HepG2 (cell line): ENCODE measurements around the gene TASOR2. TPM values are rescaled to one million over a fixed set of nuclear protein-coding genes. Genes with fewer than 3 reads are reported as not detected.

Source experiments
- ATAC-seq: fragments of 200-7000 bp; cut with Tn5 transposase; 3 replicates; pipeline ENCODE4 v1.9.1; 2020; ENCODE audit warnings: mild to moderate bottlenecking, moderate library complexity
- BruUV-seq: library from RNA; stranded (reverse); fragments of 400-500 nt; replicated peaks from 2 replicates; lab custom pipeline; 2021; lab: Mats Ljungman, UMichigan
- CTCF ChIA-PET: fragments of 300-600 bp; formaldehyde crosslinking; extraction: SDS; loops from one replicate; lab custom pipeline; 2021; ENCODE audit warnings: low total read pairs, inconsistent platforms, low intra/inter-chr PET ratio; lab: Yijun Ruan, JAX
- POLR2A ChIA-PET: fragments of 350-600 bp; sonication (Branson Sonifier 250); formaldehyde crosslinking; loops from one replicate; lab custom pipeline; 2020; ENCODE audit warnings: antibody characterized with exemption, inconsistent platforms; lab: Yijun Ruan, JAX
- DNase-seq: peaks from one replicate; pipeline ENCODE4 v3.0.0-alpha.2; 2015; ENCODE audit warnings: low spot score
- FAIRE-seq: peaks from 3 replicates; lab custom pipeline; 2011; peaks lifted over from hg19 to GRCh38; lab: Jason Lieb, UNC
- H2AFZ ChIP-seq: one replicate; pipeline ENCODE4 v1.6.1; 2011; ENCODE audit warnings: low read length, inconsistent platforms
- H3K27ac ChIP-seq: fragments of 300-600 bp; 3 replicates; pipeline ENCODE4 v1.8.0; 2011; ENCODE audit warnings: mixed run types, mild to moderate bottlenecking, mixed read lengths, low read length, inconsistent platforms; ENCODE audit not compliant: insufficient read depth; ENCODE audit errors: extremely low read length
- H3K27me3 ChIP-seq, 2 experiments: fragments of 200-600 bp in 1 of 2; 2 replicates in 1 of 2; 3 replicates in 1 of 2; pipeline versions ENCODE4 v1.6.0 to v1.8.0; 2011; ENCODE audit warnings: low read length in 2 of 2, mild to moderate bottlenecking in 2 of 2, moderate library complexity in 2 of 2, inconsistent platforms in 1 of 2; ENCODE audit not compliant: insufficient read depth in 2 of 2, control insufficient read depth in 1 of 2
- H3K36me3 ChIP-seq, 2 experiments: fragments of 200-600 bp in 1 of 2; replicated peaks in 1 of 2; 2 replicates in 1 of 2; 3 replicates in 1 of 2; pipeline versions ENCODE4 v1.5.1 to v1.8.0; 2011; ENCODE audit warnings: low read length in 2 of 2, inconsistent platforms in 1 of 2; ENCODE audit not compliant: insufficient read depth in 2 of 2, control insufficient read depth in 1 of 2
- H3K4me1 ChIP-seq: 2 replicates; pipeline ENCODE4 v1.5.1; 2012; ENCODE audit warnings: low read length, inconsistent platforms; ENCODE audit not compliant: insufficient read depth
- H3K4me2 ChIP-seq: 2 replicates; pipeline ENCODE4 v1.6.0; 2011; ENCODE audit warnings: low read depth, low read length, inconsistent platforms
- H3K4me3 ChIP-seq, 3 experiments: fragments of 200-600 bp in 1 of 3; sonication (generic), shearing (Covaris generic) in 1 of 3; replicated peaks in 1 of 3; 2 replicates each; pipeline ENCODE4 v1.5.1; 2011 to 2016; ENCODE audit warnings: low read length in 3 of 3, inconsistent platforms in 2 of 3, low read depth in 2 of 3, mild to moderate bottlenecking in 2 of 3, control low read depth in 1 of 3, mixed read lengths in 1 of 3; ENCODE audit not compliant: insufficient read depth in 1 of 3
- H3K79me2 ChIP-seq: one replicate; pipeline ENCODE4 v1.6.1; 2011; ENCODE audit warnings: low read length, inconsistent platforms; ENCODE audit not compliant: insufficient read depth
- H3K9ac ChIP-seq: 2 replicates; pipeline ENCODE4 v1.6.0; 2011; ENCODE audit warnings: mild to moderate bottlenecking, low read depth, low read length, inconsistent platforms; ENCODE audit not compliant: insufficient read depth
- H3K9me3 ChIP-seq: 2 replicates; pipeline ENCODE4 v1.5.1; 2012; ENCODE audit warnings: mild to moderate bottlenecking, low read length
- H4K20me1 ChIP-seq: 2 replicates; pipeline ENCODE4 v1.6.0; 2011; ENCODE audit warnings: inconsistent platforms, mild to moderate bottlenecking, low read length, moderate library complexity; ENCODE audit not compliant: insufficient read depth
- EP300 ChIP-seq, 3 experiments: sonication (generic) in 1 of 3; formaldehyde crosslinking in 1 of 3; IDR thresholded peaks; 2 replicates each; pipeline versions ENCODE4 v1.5.1 to v1.6.1; 2011 to 2020; ENCODE audit warnings: low read depth in 2 of 3, low read length in 2 of 3, borderline replicate concordance in 1 of 3, improper control_type of control experiment in 1 of 3, mild to moderate bottlenecking in 1 of 3, missing genetic modification reagents in 1 of 3, moderate library complexity in 1 of 3
- FOXA1 ChIP-seq, 2 experiments: fragments of 450-650 bp in 1 of 2; sonication (generic) in 1 of 2; formaldehyde crosslinking in 1 of 2; IDR thresholded peaks; 2 replicates each; pipeline versions ENCODE4 v1.4.0 to v1.6.1; 2016 to 2020; ENCODE audit warnings: missing genetic modification reagents in 1 of 2
- FOXA3 ChIP-seq: IDR thresholded peaks from 2 replicates; pipeline ENCODE4 v1.6.1; 2016; ENCODE audit warnings: missing genetic modification reagents, missing compliant biosample characterization
- FOXO1 ChIP-seq: sonication (generic); formaldehyde crosslinking; IDR thresholded peaks from 2 replicates; pipeline ENCODE4 v1.4.0; 2020; ENCODE audit warnings: missing genetic modification reagents
- FOXP1 ChIP-seq, 2 experiments: fragments of 450-650 bp in 1 of 2; IDR thresholded peaks; 2 replicates each; pipeline ENCODE4 v1.6.1; 2017 to 2018; ENCODE audit warnings: antibody characterized with exemption in 1 of 2
- GATAD2A ChIP-seq: IDR thresholded peaks from 2 replicates; pipeline ENCODE4 v1.6.1; 2016
- MXI1 ChIP-seq: IDR thresholded peaks from 3 replicates; pipeline ENCODE4 v1.6.1; 2012; ENCODE audit warnings: low read depth, low read length, inconsistent platforms, borderline replicate concordance
- NFKBIZ ChIP-seq: IDR thresholded peaks from 2 replicates; pipeline ENCODE4 v1.6.1; 2018; ENCODE audit warnings: missing genetic modification reagents, missing compliant biosample characterization
- RERE ChIP-seq: IDR thresholded peaks from 2 replicates; pipeline ENCODE4 v1.6.1; 2016; ENCODE audit warnings: low read depth, missing genetic modification reagents, missing compliant biosample characterization
- SAP130 ChIP-seq: IDR thresholded peaks from 2 replicates; pipeline ENCODE4 v1.6.1; 2016; ENCODE audit warnings: low read depth
- ZNF441 ChIP-seq: sonication (generic); formaldehyde crosslinking; IDR thresholded peaks from 2 replicates; pipeline ENCODE4 v1.7.0; 2021; ENCODE audit warnings: missing genetic modification reagents, borderline replicate concordance
- WGBS: methylation state at CpG from one replicate; pipeline ENCODE4 v1.1.6; 2017; ENCODE audit warnings: low lambda C conversion rate; 5-methylcytosine and 5-hydroxymethylcytosine counted together
- in situ Hi-C: cut with HindIII; loops from 2 replicates; pipeline ENCODE4 v1.10.0; 2017; ENCODE audit warnings: low pct_unique_long_range_greater_than_20kb; ENCODE audit not compliant: extremely low pct_ligation_motif_present
- intact Hi-C: fragments of 100-400 bp; cut with micrococcal nuclease; formaldehyde crosslinking; loops from one replicate; pipeline ENCODE4 v1.10.0; 2022; ENCODE audit not compliant: unreplicated experiment
- polyA plus RNA-seq, 8 experiments: library from polyadenylated mRNA; depleted of rRNA in 3 of 8; stranded (reverse) in 7 of 8; unstranded in 1 of 8; fragments of >200 nt; fragmentation: Illumina TruSeq in 4 of 8; extraction: Trizol in 4 of 8; gene quantifications; 2 replicates each; pipeline versions ENCODE4 v1.2.1 to v1.2.3, GENCODE V29; 2011 to 2016; ENCODE audit warnings: low read depth in 4 of 8, missing spikeins in 1 of 8, mixed read lengths in 1 of 8; ENCODE audit not compliant: insufficient read depth in 1 of 8
- total RNA-seq, 5 experiments: library from RNA; depleted of rRNA; stranded (reverse); fragments of >200 nt; fragmentation: Illumina TruSeq; extraction: Trizol; gene quantifications; 2 replicates each; pipeline ENCODE4 v1.2.3, GENCODE V29; 2016; ENCODE audit warnings: low read depth in 1 of 5
- TF ChIP-seq, protein P1 (sequence below): IDR thresholded peaks from 2 replicates; pipeline ENCODE4 v1.6.1; 2012; ENCODE audit warnings: low read depth, low read length, improper control_type of control experiment
- TF ChIP-seq, protein P2 (sequence below): IDR thresholded peaks from 2 replicates; pipeline ENCODE4 v1.4.0; 2020; ENCODE audit warnings: mild to moderate bottlenecking, missing genetic modification reagents

Gene TASOR2
- total and polyA plus RNA-seq, 2 of the 13 experiments (the other 11 are each of a cell fraction or from before 2014, with no cell fraction given) = 24.2 to 55.3 TPM

DNA sequence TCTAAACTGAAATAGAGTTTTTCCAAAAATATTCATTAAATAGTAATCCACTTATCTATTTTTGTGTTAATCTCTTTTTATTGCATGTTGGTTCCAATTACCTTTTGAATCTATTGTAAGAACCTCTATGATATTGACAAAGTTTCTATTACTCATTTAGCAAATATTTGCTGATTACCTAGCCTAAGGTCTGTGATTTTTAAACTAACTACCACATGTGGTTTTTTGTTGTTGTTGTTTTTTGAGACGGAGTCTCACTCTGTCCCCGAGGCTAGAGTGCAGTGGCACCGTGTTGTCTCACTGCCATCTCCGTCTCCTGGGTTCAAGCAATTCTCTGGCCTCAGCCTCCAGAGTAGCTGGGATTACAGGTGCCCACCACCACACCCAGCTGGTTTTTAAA, 16.2 kb upstream of the TASOR2 start:
- H3K79me2 ChIP-seq = peaks cover 7% of the 10 kb centered on the region
- FAIRE-seq (no peak), ATAC-seq (no peak), DNase-seq (no peak)
- H3K36me3 ChIP-seq = no peaks in the 10 kb centered on the region
- in situ Hi-C loops (no loop called here), intact Hi-C loops (loop anchor here (5.0 kb wide), 1 partner anchor 36 kb away; no protein-coding TSS in a partner anchor)
- no peaks in the 10 kb centered on the region for H3K9me3 ChIP-seq
- H3K27me3 ChIP-seq = peaks cover 0 to 15% of the 10 kb centered on the region in 2 experiments; a peak in 1 of 5 replicates
- no peak overlapping the region for H2AFZ ChIP-seq
- POLR2A ChIA-PET = no interaction called here
- H3K4me2 ChIP-seq = no peak overlapping the region
- BruUV-seq = no TSS peak
- no peak overlapping the region for H3K27ac ChIP-seq
- H3K4me1 ChIP-seq = peaks cover 46% of the 10 kb centered on the region
- CTCF ChIA-PET = no interaction called here
- no peaks in the 10 kb centered on the region for H4K20me1 ChIP-seq
- H3K4me3 ChIP-seq = no peak overlapping the region
- WGBS = 10% methylated on average over 4 of the region's 4 CpGs
- H3K9ac ChIP-seq = no peak overlapping the region
- TF ChIP-seq, protein P1, sequence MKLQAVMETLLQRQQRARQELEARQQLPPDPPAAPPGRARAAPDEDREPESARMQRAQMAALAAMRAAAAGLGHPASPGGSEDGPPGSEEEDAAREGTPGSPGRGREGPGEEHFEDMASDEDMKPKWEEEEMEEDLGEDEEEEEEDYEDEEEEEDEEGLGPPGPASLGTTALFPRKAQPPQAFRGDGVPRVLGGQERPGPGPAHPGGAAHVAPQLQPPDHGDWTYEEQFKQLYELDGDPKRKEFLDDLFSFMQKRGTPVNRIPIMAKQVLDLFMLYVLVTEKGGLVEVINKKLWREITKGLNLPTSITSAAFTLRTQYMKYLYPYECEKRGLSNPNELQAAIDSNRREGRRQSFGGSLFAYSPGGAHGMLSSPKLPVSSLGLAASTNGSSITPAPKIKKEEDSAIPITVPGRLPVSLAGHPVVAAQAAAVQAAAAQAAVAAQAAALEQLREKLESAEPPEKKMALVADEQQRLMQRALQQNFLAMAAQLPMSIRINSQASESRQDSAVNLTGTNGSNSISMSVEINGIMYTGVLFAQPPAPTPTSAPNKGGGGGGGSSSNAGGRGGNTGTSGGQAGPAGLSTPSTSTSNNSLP = 0 out of 2 replicates have a peak, but pooled peaks have one; percentile 53
- TF ChIP-seq, protein P2, sequence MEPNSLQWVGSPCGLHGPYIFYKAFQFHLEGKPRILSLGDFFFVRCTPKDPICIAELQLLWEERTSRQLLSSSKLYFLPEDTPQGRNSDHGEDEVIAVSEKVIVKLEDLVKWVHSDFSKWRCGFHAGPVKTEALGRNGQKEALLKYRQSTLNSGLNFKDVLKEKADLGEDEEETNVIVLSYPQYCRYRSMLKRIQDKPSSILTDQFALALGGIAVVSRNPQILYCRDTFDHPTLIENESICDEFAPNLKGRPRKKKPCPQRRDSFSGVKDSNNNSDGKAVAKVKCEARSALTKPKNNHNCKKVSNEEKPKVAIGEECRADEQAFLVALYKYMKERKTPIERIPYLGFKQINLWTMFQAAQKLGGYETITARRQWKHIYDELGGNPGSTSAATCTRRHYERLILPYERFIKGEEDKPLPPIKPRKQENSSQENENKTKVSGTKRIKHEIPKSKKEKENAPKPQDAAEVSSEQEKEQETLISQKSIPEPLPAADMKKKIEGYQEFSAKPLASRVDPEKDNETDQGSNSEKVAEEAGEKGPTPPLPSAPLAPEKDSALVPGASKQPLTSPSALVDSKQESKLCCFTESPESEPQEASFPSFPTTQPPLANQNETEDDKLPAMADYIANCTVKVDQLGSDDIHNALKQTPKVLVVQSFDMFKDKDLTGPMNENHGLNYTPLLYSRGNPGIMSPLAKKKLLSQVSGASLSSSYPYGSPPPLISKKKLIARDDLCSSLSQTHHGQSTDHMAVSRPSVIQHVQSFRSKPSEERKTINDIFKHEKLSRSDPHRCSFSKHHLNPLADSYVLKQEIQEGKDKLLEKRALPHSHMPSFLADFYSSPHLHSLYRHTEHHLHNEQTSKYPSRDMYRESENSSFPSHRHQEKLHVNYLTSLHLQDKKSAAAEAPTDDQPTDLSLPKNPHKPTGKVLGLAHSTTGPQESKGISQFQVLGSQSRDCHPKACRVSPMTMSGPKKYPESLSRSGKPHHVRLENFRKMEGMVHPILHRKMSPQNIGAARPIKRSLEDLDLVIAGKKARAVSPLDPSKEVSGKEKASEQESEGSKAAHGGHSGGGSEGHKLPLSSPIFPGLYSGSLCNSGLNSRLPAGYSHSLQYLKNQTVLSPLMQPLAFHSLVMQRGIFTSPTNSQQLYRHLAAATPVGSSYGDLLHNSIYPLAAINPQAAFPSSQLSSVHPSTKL (CRISPR knock-in tag) = 0 out of 2 replicates have a peak, but pooled peaks have one; percentile 39
- TF ChIP-seq MXI1 = peak; percentile 17; the same call in 1 of the 3 replicates
- TF ChIP-seq RERE = 0 out of 2 replicates have a peak, but pooled peaks have one; percentile 18
- TF ChIP-seq EP300 (IDR thresholded peaks at IDR 0.05; ENCODE audit: low read depth in 2 of 2, low read length in 2 of 2) = 0 out of 4 replicates have a peak, but pooled peaks of 1 of the 2 experiments have one; percentile 12
- TF ChIP-seq EP300 (CRISPR knock-in tag; IDR thresholded peaks at IDR 0.05; ENCODE audit: borderline replicate concordance) = no peak
- 0 out of 2 replicates have a peak, but pooled peaks have one; percentile 15 for TF ChIP-seq GATAD2A (CRISPR knock-in tag)
- TF ChIP-seq FOXA1 (IDR thresholded peaks at IDR 0.05) = no peak
- peak; percentile 18; the same call in 1 of the 2 replicates for TF ChIP-seq FOXA1 (CRISPR knock-in tag; IDR thresholded peaks at IDR 0.05)
- TF ChIP-seq FOXO1 = no peak
- TF ChIP-seq FOXP1 (IDR thresholded peaks at IDR 0.05) = no peak
- peak; percentile 55 for TF ChIP-seq FOXP1 (CRISPR knock-in tag; IDR thresholded peaks at IDR 0.05)
- TF ChIP-seq ZNF441 (CRISPR knock-in tag) = peak; percentile 83; the same call in 1 of the 2 replicates
- no peak for TF ChIP-seq NFKBIZ
- peak; percentile 50 for TF ChIP-seq SAP130 (CRISPR knock-in tag)
- TF ChIP-seq FOXA3 (CRISPR knock-in tag) = peak; percentile 73
